Mesenchymal stem cell (in vitro differentiated cells and primary cell): ENCODE data around the gene FBXO27.
A peak's percentile ranks its signal among the peaks of the same experiment; 100 is the strongest.

Experiments
- DNase-seq: peaks from one replicate; pipeline ENCODE4 v3.0.0-alpha.2; 2013
- H2AFZ ChIP-seq: one replicate; pipeline ENCODE4 v1.6.1; 2013; ENCODE audit warnings: low read depth, mild to moderate bottlenecking, control low read depth, inconsistent platforms, low read length, moderate library complexity
- H2AK5ac ChIP-seq: 2 replicates; pipeline ENCODE4 v1.6.1; 2013; ENCODE audit warnings: low read length, moderate library complexity, mild to moderate bottlenecking, inconsistent platforms; ENCODE audit not compliant: severe bottlenecking
- H2BK120ac ChIP-seq: one replicate; pipeline ENCODE4 v1.6.1; 2013; ENCODE audit warnings: low read depth, mild to moderate bottlenecking, inconsistent platforms, low read length, moderate library complexity
- H2BK12ac ChIP-seq, 2 experiments: one replicate each; pipeline ENCODE4 v1.6.1; 2013; ENCODE audit warnings: inconsistent platforms in 2 of 2, low read length in 2 of 2, mild to moderate bottlenecking in 2 of 2, moderate library complexity in 2 of 2, control low read depth in 1 of 2
- H2BK15ac ChIP-seq: one replicate; pipeline ENCODE4 v1.6.1; 2013; ENCODE audit warnings: mild to moderate bottlenecking, low read depth, inconsistent platforms; ENCODE audit not compliant: poor library complexity, severe bottlenecking
- H2BK5ac ChIP-seq: 2 replicates; pipeline ENCODE4 v1.6.1; 2013; ENCODE audit warnings: low read depth, mild to moderate bottlenecking, low read length, control low read depth, inconsistent platforms; ENCODE audit not compliant: poor library complexity, severe bottlenecking
- H3K14ac ChIP-seq, 2 experiments: one replicate each; pipeline ENCODE4 v1.6.1; 2013; ENCODE audit warnings: inconsistent platforms in 2 of 2, low read length in 2 of 2, control low read depth in 1 of 2, mild to moderate bottlenecking in 1 of 2, moderate library complexity in 1 of 2
- H3K18ac ChIP-seq, 2 experiments: one replicate each; pipeline ENCODE4 v1.6.1; 2013; ENCODE audit warnings: inconsistent platforms in 2 of 2, low read length in 2 of 2, control low read depth in 1 of 2, low read depth in 1 of 2, mild to moderate bottlenecking in 1 of 2
- H3K23ac ChIP-seq, 2 experiments: one replicate each; pipeline ENCODE4 v1.6.1; 2013; ENCODE audit warnings: inconsistent platforms in 2 of 2, low read length in 2 of 2, mild to moderate bottlenecking in 2 of 2, moderate library complexity in 2 of 2, control low read depth in 1 of 2
- H3K27ac ChIP-seq: 2 replicates; pipeline ENCODE4 v1.5.1; 2013; ENCODE audit warnings: mild to moderate bottlenecking, moderate library complexity, low read length, control low read depth, inconsistent platforms; ENCODE audit not compliant: poor library complexity, severe bottlenecking
- H3K27me3 ChIP-seq, 2 experiments: 2 replicates each; pipeline versions ENCODE4 v1.6.1 to v1.7.0; 2013; ENCODE audit warnings: low read length in 2 of 2, mild to moderate bottlenecking in 2 of 2, moderate library complexity in 2 of 2, control low read depth in 1 of 2, inconsistent platforms in 1 of 2; ENCODE audit not compliant: control insufficient read depth in 1 of 2, insufficient read depth in 1 of 2
- H3K36me3 ChIP-seq, 2 experiments: 2 replicates each; pipeline versions ENCODE4 v1.6.1 to v1.7.0; 2013; ENCODE audit warnings: low read length in 2 of 2, control low read depth in 1 of 2, inconsistent platforms in 1 of 2, low read depth in 1 of 2, mild to moderate bottlenecking in 1 of 2; ENCODE audit not compliant: insufficient read depth in 2 of 2, control insufficient read depth in 1 of 2
- H3K4ac ChIP-seq, 2 experiments: one replicate each; pipeline ENCODE4 v1.6.1; 2013; ENCODE audit warnings: inconsistent platforms in 2 of 2, low read length in 2 of 2, mild to moderate bottlenecking in 2 of 2, moderate library complexity in 2 of 2, control low read depth in 1 of 2, low read depth in 1 of 2
- H3K4me1 ChIP-seq: 2 replicates; pipeline ENCODE4 v1.6.1; 2013; ENCODE audit warnings: low read depth, low read length, control low read depth; ENCODE audit not compliant: control insufficient read depth, insufficient read depth
- H3K4me2 ChIP-seq: 2 replicates; pipeline ENCODE4 v1.6.1; 2013; ENCODE audit warnings: low read length, mild to moderate bottlenecking, inconsistent platforms; ENCODE audit not compliant: poor library complexity, severe bottlenecking
- H3K4me3 ChIP-seq, 2 experiments: 2 replicates each; pipeline versions ENCODE4 v1.5.1 to v1.7.0; 2013; ENCODE audit warnings: low read length in 2 of 2, mild to moderate bottlenecking in 2 of 2, control low read depth in 1 of 2, low read depth in 1 of 2; ENCODE audit not compliant: insufficient read depth in 1 of 2
- H3K79me1 ChIP-seq: replicated peaks from 2 replicates; pipeline ENCODE4 v1.6.1; 2013; ENCODE audit warnings: mild to moderate bottlenecking, control low read depth, low read length, inconsistent platforms; ENCODE audit not compliant: poor library complexity, severe bottlenecking
- H3K9ac ChIP-seq: 2 replicates; pipeline ENCODE4 v1.7.0; 2013; ENCODE audit warnings: mild to moderate bottlenecking, low read length, moderate library complexity
- H3K9me3 ChIP-seq: 2 replicates; pipeline ENCODE4 v1.7.0; 2013; ENCODE audit warnings: mild to moderate bottlenecking, low read length; ENCODE audit not compliant: control insufficient read depth
- H4K8ac ChIP-seq: one replicate; pipeline ENCODE4 v1.6.1; 2013; ENCODE audit warnings: inconsistent platforms, mild to moderate bottlenecking, low read length, moderate library complexity
- H4K91ac ChIP-seq: one replicate; pipeline ENCODE4 v1.6.1; 2013; ENCODE audit warnings: mild to moderate bottlenecking, low read length, inconsistent platforms
- WGBS: methylation state at CpG from one replicate; pipeline ENCODE4 v1.1.7; 2013; ENCODE audit warnings: mixed read lengths; 5-methylcytosine and 5-hydroxymethylcytosine counted together

FBXO27 gene

GRCh38 chr19:39053276-39054090, 21.1 kb upstream of the FBXO27 start:
- Histone ChIP-seq H3K4me2 (no peak overlapping the region), H3K14ac (no peak overlapping the region), H2BK15ac (no peak overlapping the region), H3K9ac (no peak overlapping the region), H3K27ac (no peak overlapping the region), H3K79me1 (no peaks in the 10 kb centered on the region), H3K18ac (no peak overlapping the region), H2BK12ac (no peak overlapping the region), H4K8ac (no peak overlapping the region), H3K23ac (no peak overlapping the region), H3K4ac (no peak overlapping the region), H3K9me3 (peaks cover 5% of the 10 kb centered on the region), H2AK5ac (no peak overlapping the region), H3K36me3 (no peaks in the 10 kb centered on the region), H3K4me3 (no peak overlapping the region), H2BK5ac (no peak overlapping the region), H2BK120ac (no peak overlapping the region), H3K4me1 (no peaks in the 10 kb centered on the region), H4K91ac (no peak overlapping the region), H2AFZ (no peak overlapping the region), H3K27me3 (peaks cover 0 to 4% of the 10 kb centered on the region in 2 experiments)
- DNase-seq, result no peak
- WGBS, result 78% methylated on average over 18 of the region's 18 CpGs

- no peak overlapping the region for H3K4ac ChIP-seq
- peaks cover 1 to 6% of the 10 kb centered on the region in 2 experiments for H3K27me3 ChIP-seq
- no peak overlapping the region for H2BK15ac ChIP-seq
- H3K18ac ChIP-seq, result no peak overlapping the region
- no peak for DNase-seq
- no peaks in the 10 kb centered on the region for H3K4me1 ChIP-seq
- H2BK120ac ChIP-seq, result no peak overlapping the region
- no peak overlapping the region for H3K9ac ChIP-seq
- H2BK5ac ChIP-seq, result no peak overlapping the region
- WGBS, result 72% methylated on average over 8 of the region's 9 CpGs
- H4K91ac ChIP-seq, result no peak overlapping the region
- peaks cover 5% of the 10 kb centered on the region for H3K9me3 ChIP-seq
- H2BK12ac ChIP-seq, result no peak overlapping the region
- no peak overlapping the region for H4K8ac ChIP-seq
- no peak overlapping the region for H3K4me3 ChIP-seq
- no peak overlapping the region for H2AK5ac ChIP-seq
- H3K4me2 ChIP-seq, result no peak overlapping the region
- H3K14ac ChIP-seq, result no peak overlapping the region
- H3K79me1 ChIP-seq, result no peaks in the 10 kb centered on the region
- H3K36me3 ChIP-seq, result no peaks in the 10 kb centered on the region
- no peak overlapping the region for H3K27ac ChIP-seq
- H3K23ac ChIP-seq, result no peak overlapping the region
- H2AFZ ChIP-seq, result no peak overlapping the region
These were observed 20.5 kb upstream of the FBXO27 start for GRCh38 chr19:39052846-39053245.

GRCh38 chr19:39052243-39052746, 19.9 kb upstream of the FBXO27 start:
- WGBS, result 22% methylated on average over 10 of the region's 10 CpGs
- H3K9ac ChIP-seq, result no peak overlapping the region
- no peak overlapping the region for H3K4me3 ChIP-seq
- H2BK120ac ChIP-seq, result no peak overlapping the region
- H3K4me1 ChIP-seq, result no peaks in the 10 kb centered on the region
- no peak overlapping the region for H4K91ac ChIP-seq
- no peak overlapping the region for H3K4ac ChIP-seq
- DNase-seq, result peak; percentile 37
- peaks cover 3 to 12% of the 10 kb centered on the region in 2 experiments for H3K27me3 ChIP-seq
- no peak overlapping the region for H2BK12ac ChIP-seq
- H3K9me3 ChIP-seq, result peaks cover 5% of the 10 kb centered on the region
- H3K4me2 ChIP-seq, result no peak overlapping the region
- H2AK5ac ChIP-seq, result no peak overlapping the region
- H4K8ac ChIP-seq, result no peak overlapping the region
- no peak overlapping the region for H2BK5ac ChIP-seq
- H3K23ac ChIP-seq, result no peak overlapping the region
- H3K27ac ChIP-seq, result no peak overlapping the region
- no peak overlapping the region for H2BK15ac ChIP-seq
- no peak overlapping the region for H3K14ac ChIP-seq
- H3K36me3 ChIP-seq, result no peaks in the 10 kb centered on the region
- no peak overlapping the region for H3K18ac ChIP-seq
- no peak overlapping the region for H2AFZ ChIP-seq
- no peaks in the 10 kb centered on the region for H3K79me1 ChIP-seq

- Histone ChIP-seq H3K4me2 (no peak overlapping the region), H3K4me1 (no peaks in the 10 kb centered on the region), H3K9ac (no peak overlapping the region), H3K36me3 (no peaks in the 10 kb centered on the region), H3K4ac (no peak overlapping the region), H3K18ac (no peak overlapping the region), H2BK12ac (no peak overlapping the region), H2BK15ac (peak overlapping the region; percentile 48), H3K4me3 (no peak overlapping the region), H2BK5ac (no peak overlapping the region), H3K79me1 (no peaks in the 10 kb centered on the region), H3K23ac (no peak overlapping the region), H4K8ac (no peak overlapping the region), H3K27me3 (peaks cover 3 to 14% of the 10 kb centered on the region in 2 experiments), H3K27ac (no peak overlapping the region), H2AFZ (no peak overlapping the region), H2AK5ac (no peak overlapping the region), H4K91ac (no peak overlapping the region), H3K14ac (no peak overlapping the region), H2BK120ac (no peak overlapping the region), H3K9me3 (no peaks in the 10 kb centered on the region)
- 90% methylated on average over 2 of the region's 2 CpGs for WGBS
- no peak for DNase-seq
These were observed 14.7 kb upstream of the FBXO27 start for GRCh38 chr19:39047073-39047472.
